NB4 (cell line): ENCODE data around the gene ZNF560.

Experiments
- CTCF ChIP-seq: IDR thresholded peaks from one replicate; pipeline ENCODE4 v1.5.1; 2012; ENCODE audit warnings: low read depth, low read length
- POLR2A ChIP-seq: IDR thresholded peaks from 2 replicates; pipeline ENCODE4 v1.6.1; 2011; ENCODE audit warnings: mild to moderate bottlenecking; ENCODE audit not compliant: insufficient read length; ENCODE audit errors: extremely low read depth

- TF ChIP-seq CTCF (no peak), POLR2A (no peak)
Measured at GRCh38 chr19:9485140-9485539, 13.3 kb downstream of the ZNF560 start.
